Midbrain (tissue), 1 donor: ENCODE results near the gene VPS13C.

Source experiments
- DNase-seq: peaks from one replicate; lab custom pipeline; 2025; lab: John Stamatoyannopoulos, UW

The VPS13C gene

DNA sequence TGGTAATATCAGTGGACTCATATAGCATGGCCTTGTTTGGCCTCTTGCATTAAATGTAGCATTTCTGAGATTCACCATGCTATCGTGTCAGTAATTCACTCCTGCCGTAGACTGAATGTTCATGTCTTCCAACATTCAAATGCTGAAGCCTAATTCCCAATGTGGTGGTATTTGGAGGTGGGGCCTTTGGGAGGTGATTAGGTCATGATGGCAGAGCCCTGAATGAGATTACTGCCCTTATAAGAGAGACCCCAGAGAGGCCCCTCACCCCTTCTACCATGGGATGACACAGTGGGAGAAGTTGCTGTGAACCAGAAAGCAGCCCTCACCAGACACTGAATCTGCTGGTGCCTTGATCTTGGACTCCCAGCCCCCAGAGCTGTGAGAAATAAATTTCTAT, 241.4 kb downstream of the VPS13C start:
- DNase-seq: no peak

GRCh38 chr15:61816856-61817255, 243.4 kb downstream of the VPS13C start:
- no peak for DNase-seq

GRCh38 chr15:61815356-61816083, 244.7 kb downstream of the VPS13C start:
- DNase-seq: no peak

DNA sequence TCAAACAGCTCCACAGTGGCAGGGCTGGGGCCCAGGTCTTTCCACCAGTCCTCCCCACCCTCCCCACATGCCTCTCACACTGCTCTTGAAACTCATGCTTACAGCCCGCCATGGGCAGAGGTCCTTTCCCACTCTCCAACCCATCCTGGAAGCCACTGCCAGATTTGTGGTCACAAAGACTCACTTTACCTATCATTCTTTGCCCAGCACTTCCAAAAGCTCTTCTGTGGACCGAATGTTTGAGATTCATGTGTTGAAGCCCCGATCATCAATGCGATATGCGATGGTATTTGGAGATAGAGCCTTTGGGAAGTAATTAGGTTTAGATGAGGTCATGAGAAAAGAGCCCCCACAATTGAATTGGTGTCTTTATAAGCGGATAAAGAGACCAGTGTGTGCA, 247.8 kb downstream of the VPS13C start:
- DNase-seq: no peak

- DNase-seq: no peak
Measured at GRCh38 chr15:61811952-61812351, 248.3 kb downstream of the VPS13C start.

DNA sequence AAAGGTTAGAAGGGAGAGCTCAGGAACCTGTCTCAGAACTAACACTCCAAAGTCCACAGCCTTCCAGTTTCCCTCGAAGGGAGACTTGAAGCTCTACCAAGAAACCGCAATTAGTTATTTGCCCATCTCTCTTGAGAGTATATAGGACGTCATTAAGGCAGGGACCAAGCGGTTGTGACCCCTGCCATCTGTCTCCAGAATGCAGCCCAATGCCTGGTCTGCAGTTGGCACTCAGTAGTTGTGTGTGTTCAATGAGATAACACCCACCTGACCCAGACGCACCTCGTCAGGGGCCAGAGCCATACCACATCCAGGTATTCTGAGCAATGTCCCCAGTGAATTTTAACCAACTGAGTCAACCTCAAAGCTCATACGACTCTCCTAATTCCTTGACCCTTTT, 251.0 kb downstream of the VPS13C start:
- DNase-seq: no peak

- no peak for DNase-seq
Measured at GRCh38 chr15:61807281-61807929, 252.8 kb downstream of the VPS13C start.
